ENCODE results near the gene ZNF688. TPM values are rescaled to one million over a fixed set of nuclear protein-coding genes. Genes with fewer than 3 reads are reported as not detected.
"Not testable (repeated sequence)": the region's sequence is repeated elsewhere in the genome, so short reads cannot be mapped to it uniquely, and the experiment has no call there.

ZNF688 gene
- total RNA-seq, 1 experiment from 2014 or later = 3.6 TPM

DNA sequence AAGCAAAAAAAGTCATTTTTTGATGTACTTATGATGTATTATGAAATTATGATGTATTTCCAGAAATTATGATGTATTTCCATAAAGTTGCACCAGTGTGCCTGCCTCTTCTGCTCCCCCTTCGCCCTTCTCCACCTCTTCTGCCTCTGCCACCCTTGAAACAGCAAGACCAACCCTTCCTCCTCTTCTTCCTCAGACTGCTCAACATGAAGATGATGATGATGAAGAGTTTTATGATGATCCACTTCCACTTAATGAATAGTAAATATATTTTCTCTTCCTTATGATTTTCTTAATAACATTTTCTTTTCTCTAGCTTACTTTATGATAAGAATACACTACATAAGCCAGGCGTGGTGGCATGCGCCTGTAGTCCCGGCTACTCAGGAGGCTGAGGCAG lies 21.4 kb upstream of the ZNF688 start:
- ChIA-PET POLR2A (interaction anchor here (0.9 kb wide), 1 partner anchor 18 kb away, joined by 4 read pairs; no protein-coding TSS in a partner anchor), CTCF (interaction anchor here (1.6 kb wide), 1 partner anchor 163 kb away, joined by 7 read pairs; the partner anchor contains the start of gene DCTPP1), RAD21 (ENCODE audit: low non-redundant PET in 1 of 2, low total read pairs in 2 of 2, uncharacterized antibody in 2 of 2, unreplicated experiment in 2 of 2) (interaction anchor here in 1 of 2 experiments (0.7 kb wide), 1 partner anchor 150 kb away, joined by 3 read pairs; no protein-coding TSS in a partner anchor)
- no TSS peak for BruUV-seq (replicated peaks)
- TF ChIP-seq EGR1 (IDR thresholded peaks at IDR 0.05; ENCODE audit: low read depth) (no peak), CBX3 (IDR thresholded peaks at IDR 0.05; ENCODE audit: low read depth) (no peak), ELF1 (IDR thresholded peaks at IDR 0.05; ENCODE audit: borderline replicate concordance, low read depth) (no peak), ZFX (IDR thresholded peaks at IDR 0.05) (no peak), POLR2A (IDR thresholded peaks at IDR 0.05; ENCODE audit: borderline replicate concordance, extremely low read depth, insufficient read depth, insufficient read length) (no peak), TCF7L2 (IDR thresholded peaks at IDR 0.05; ENCODE audit: borderline replicate concordance, extremely low read depth, insufficient read depth, insufficient read length) (no peak), JUND (IDR thresholded peaks at IDR 0.05) (no peak)
- TF ChIP-seq, protein P1, sequence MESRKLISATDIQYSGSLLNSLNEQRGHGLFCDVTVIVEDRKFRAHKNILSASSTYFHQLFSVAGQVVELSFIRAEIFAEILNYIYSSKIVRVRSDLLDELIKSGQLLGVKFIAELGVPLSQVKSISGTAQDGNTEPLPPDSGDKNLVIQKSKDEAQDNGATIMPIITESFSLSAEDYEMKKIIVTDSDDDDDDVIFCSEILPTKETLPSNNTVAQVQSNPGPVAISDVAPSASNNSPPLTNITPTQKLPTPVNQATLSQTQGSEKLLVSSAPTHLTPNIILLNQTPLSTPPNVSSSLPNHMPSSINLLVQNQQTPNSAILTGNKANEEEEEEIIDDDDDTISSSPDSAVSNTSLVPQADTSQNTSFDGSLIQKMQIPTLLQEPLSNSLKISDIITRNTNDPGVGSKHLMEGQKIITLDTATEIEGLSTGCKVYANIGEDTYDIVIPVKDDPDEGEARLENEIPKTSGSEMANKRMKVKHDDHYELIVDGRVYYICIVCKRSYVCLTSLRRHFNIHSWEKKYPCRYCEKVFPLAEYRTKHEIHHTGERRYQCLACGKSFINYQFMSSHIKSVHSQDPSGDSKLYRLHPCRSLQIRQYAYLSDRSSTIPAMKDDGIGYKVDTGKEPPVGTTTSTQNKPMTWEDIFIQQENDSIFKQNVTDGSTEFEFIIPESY (IDR thresholded peaks at IDR 0.05; ENCODE audit: extremely low read depth, insufficient replicate concordance, low read length) = no peak
- TF ChIP-seq, protein P2, sequence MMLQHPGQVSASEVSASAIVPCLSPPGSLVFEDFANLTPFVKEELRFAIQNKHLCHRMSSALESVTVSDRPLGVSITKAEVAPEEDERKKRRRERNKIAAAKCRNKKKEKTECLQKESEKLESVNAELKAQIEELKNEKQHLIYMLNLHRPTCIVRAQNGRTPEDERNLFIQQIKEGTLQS (IDR thresholded peaks at IDR 0.05) = no peak
- H3K79me2 ChIP-seq (ENCODE audit: insufficient read depth, low read length) = no peaks in the 10 kb centered on the region
- H4K20me1 ChIP-seq (ENCODE audit: insufficient read depth) = no peaks in the 10 kb centered on the region
- H3K27ac ChIP-seq (ENCODE audit: low read depth, low read length) = no peak overlapping the region
- no peaks in the 10 kb centered on the region for H3K36me3 ChIP-seq (ENCODE audit: control insufficient read depth in 1 of 2, insufficient read depth in 2 of 2, low read length in 2 of 2)
- H3K4me3 ChIP-seq (replicated peaks in 1 of 2; ENCODE audit: low read depth in 1 of 2, low read length in 2 of 2) = no peak overlapping the region
- H3K27me3 ChIP-seq (ENCODE audit: insufficient read depth, low read length) = no peaks in the 10 kb centered on the region
- H3K9me3 ChIP-seq (ENCODE audit: control insufficient read depth in 1 of 2, insufficient read depth in 1 of 2, low read depth in 1 of 2, low read length in 2 of 2) = no peaks in the 10 kb centered on the region
- H3K4me2 ChIP-seq (ENCODE audit: low read length) = no peak overlapping the region
- no peak for DNase-seq (ENCODE audit: low read depth, low spot score)
- H3K4me1 ChIP-seq (ENCODE audit: control insufficient read depth in 1 of 2, insufficient read depth in 2 of 2, low read length in 2 of 2) = no peaks in the 10 kb centered on the region
- intact Hi-C loops (cut with micrococcal nuclease) = no loop called here
- no peak overlapping the region for H2AFZ ChIP-seq (ENCODE audit: low read depth, low read length, poor library complexity, severe bottlenecking)
- H3K9me2 ChIP-seq (ENCODE audit: insufficient read depth) = no peaks in the 10 kb centered on the region
- no peak for ATAC-seq
- no peak overlapping the region for H3K9ac ChIP-seq (ENCODE audit: low read length)

DNA sequence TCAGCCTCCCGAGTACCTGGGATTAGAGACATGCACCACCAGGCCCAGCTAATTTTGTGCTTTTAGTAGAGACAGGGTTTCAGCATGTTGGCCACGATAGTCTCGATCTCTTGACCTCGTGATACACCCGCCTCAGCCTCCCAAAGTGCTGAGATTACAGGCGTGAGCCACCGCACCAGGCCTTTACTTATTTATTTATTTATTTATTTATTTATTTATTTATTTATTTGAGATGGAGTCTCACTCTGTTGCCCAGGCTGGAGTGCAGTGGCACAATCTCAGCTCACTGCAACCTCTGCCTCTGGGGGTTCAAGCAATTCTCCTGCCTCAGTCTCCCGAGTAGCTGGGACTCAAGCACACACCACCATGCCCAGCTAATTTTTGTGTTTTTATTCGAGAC lies 19.4 kb upstream of the ZNF688 start:
- H4K20me1 ChIP-seq (ENCODE audit: insufficient read depth); DNase-seq (ENCODE audit: low read depth, low spot score); H3K9me2 ChIP-seq (ENCODE audit: insufficient read depth); intact Hi-C loops (cut with micrococcal nuclease); H3K36me3 ChIP-seq (ENCODE audit: control insufficient read depth in 1 of 2, insufficient read depth in 2 of 2, low read length in 2 of 2); H3K27ac ChIP-seq (ENCODE audit: low read depth, low read length); H3K4me3 ChIP-seq (replicated peaks in 1 of 2; ENCODE audit: low read depth in 1 of 2, low read length in 2 of 2); ATAC-seq; H3K4me1 ChIP-seq (ENCODE audit: control insufficient read depth in 1 of 2, insufficient read depth in 2 of 2, low read length in 2 of 2); H3K4me2 ChIP-seq (ENCODE audit: low read length); CTCF ChIA-PET; H3K79me2 ChIP-seq (ENCODE audit: insufficient read depth, low read length); RAD21 ChIA-PET (ENCODE audit: low non-redundant PET in 1 of 2, low total read pairs in 2 of 2, uncharacterized antibody in 2 of 2, unreplicated experiment in 2 of 2); BruUV-seq (replicated peaks); H3K9ac ChIP-seq (ENCODE audit: low read length); POLR2A ChIA-PET; H2AFZ ChIP-seq (ENCODE audit: low read depth, low read length, poor library complexity, severe bottlenecking); H3K9me3 ChIP-seq (ENCODE audit: control insufficient read depth in 1 of 2, insufficient read depth in 1 of 2, low read depth in 1 of 2, low read length in 2 of 2); H3K27me3 ChIP-seq (ENCODE audit: insufficient read depth, low read length): not testable (repeated sequence)

DNA sequence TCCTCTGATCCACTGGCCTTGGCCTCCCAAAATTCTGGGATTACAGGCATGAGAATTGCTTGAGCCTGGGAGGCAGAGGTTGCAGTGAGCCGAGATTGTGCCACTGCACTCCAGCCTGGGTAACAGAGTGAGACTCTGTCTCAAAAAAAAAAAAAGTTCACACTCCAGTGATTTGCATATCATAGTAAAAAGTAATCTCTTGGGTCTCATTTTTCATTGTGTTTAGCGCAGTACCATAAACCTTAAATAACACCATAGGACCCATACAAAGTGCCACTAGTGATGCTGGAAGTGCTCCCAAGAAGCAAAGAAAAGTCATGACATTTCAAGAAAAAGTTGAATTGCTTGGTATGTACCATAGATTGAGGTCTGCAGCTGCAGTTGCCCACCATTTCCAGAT lies 18.1 kb upstream of the ZNF688 start:
- DNase-seq (ENCODE audit: low read depth, low spot score); H3K27me3 ChIP-seq (ENCODE audit: insufficient read depth, low read length); H3K4me3 ChIP-seq (replicated peaks in 1 of 2; ENCODE audit: low read depth in 1 of 2, low read length in 2 of 2); CTCF ChIA-PET; H3K36me3 ChIP-seq (ENCODE audit: control insufficient read depth in 1 of 2, insufficient read depth in 2 of 2, low read length in 2 of 2); H4K20me1 ChIP-seq (ENCODE audit: insufficient read depth); intact Hi-C loops (cut with micrococcal nuclease); BruUV-seq (replicated peaks); H3K79me2 ChIP-seq (ENCODE audit: insufficient read depth, low read length); H3K27ac ChIP-seq (ENCODE audit: low read depth, low read length); ATAC-seq; H3K9me3 ChIP-seq (ENCODE audit: control insufficient read depth in 1 of 2, insufficient read depth in 1 of 2, low read depth in 1 of 2, low read length in 2 of 2); H3K9ac ChIP-seq (ENCODE audit: low read length); H3K9me2 ChIP-seq (ENCODE audit: insufficient read depth); POLR2A ChIA-PET; H3K4me1 ChIP-seq (ENCODE audit: control insufficient read depth in 1 of 2, insufficient read depth in 2 of 2, low read length in 2 of 2); H3K4me2 ChIP-seq (ENCODE audit: low read length); RAD21 ChIA-PET (ENCODE audit: low non-redundant PET in 1 of 2, low total read pairs in 2 of 2, uncharacterized antibody in 2 of 2, unreplicated experiment in 2 of 2); H2AFZ ChIP-seq (ENCODE audit: low read depth, low read length, poor library complexity, severe bottlenecking): not testable (repeated sequence)

Measured in HCT116 (cell line).